Activated CD4-positive, alpha-beta T cell treated with anti-CD3 and anti-CD28 coated beads for 24 hours (primary cell): Measurements from ENCODE around the gene CCDC148.

Experiments
- DNase-seq, 2 donors: peaks; one replicate each; pipeline ENCODE4 v3.0.0-alpha.2; 2020; ENCODE audit warnings: low read depth in 2 of 2

Gene CCDC148

DNA sequence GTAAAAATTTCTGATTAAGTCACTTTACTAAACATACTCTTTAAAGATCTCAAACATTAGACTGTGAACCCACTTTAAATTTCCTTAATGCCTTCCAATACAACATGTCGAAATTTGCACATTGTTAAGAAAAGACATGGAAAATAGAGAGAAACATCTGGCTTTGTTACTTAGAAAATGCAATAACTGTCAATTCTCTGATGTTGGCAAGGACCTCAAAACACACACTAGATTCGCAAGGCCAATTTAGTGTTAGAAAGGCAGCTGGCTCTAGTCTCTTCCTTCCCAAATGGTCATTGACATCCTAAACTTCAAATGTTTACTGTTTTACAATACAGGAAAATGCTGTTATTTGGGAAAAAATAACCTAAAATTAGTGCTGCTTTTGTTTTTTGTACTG, 244.3 kb downstream of the CCDC148 start:
- DNase-seq = no peak

DNA sequence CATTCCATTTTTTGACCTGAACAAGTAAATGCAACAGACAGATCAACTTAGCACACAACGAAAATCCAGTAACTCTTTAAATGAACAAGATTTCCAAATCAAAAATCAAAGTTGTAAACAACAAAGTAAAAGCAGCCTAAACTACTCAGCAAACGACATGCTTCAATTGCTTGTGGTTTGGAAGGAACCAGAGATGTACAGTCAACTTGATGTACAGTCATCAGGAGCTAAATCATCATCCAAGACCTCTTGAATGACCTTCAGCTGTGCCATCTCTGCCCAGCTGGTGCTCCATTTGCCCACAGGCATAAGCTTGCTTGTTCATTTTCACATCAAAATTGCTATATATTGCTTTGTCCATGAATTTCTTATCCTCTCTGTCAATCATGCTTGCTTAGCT, 245.1 kb downstream of the CCDC148 start:
- DNase-seq = no peak

- no peak for DNase-seq
Measured at GRCh38 chr2:158207354-158207753, 249.2 kb downstream of the CCDC148 start.

DNA sequence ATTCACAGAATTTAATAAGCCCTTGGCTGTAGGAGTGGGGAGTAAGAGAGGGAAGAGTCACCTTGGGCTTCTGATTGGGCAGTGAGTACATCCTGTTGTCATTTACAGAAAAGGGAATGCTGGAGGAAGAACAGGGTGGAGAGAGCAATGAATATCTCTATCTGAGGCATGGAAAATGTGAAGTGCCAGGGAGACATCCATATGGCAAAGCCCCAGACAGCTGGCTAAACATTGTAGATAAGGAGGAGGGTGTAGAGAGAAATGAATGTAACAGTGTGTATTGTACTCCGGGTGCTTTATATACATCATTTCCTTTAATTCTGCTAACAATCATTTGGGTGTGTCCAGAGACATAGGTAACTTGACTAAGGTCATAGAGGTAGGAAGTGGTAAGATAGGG, 251.3 kb downstream of the CCDC148 start:
- no peak for DNase-seq

GRCh38 chr2:158204741-158205165, 251.8 kb downstream of the CCDC148 start:
- DNase-seq = no peak

DNA sequence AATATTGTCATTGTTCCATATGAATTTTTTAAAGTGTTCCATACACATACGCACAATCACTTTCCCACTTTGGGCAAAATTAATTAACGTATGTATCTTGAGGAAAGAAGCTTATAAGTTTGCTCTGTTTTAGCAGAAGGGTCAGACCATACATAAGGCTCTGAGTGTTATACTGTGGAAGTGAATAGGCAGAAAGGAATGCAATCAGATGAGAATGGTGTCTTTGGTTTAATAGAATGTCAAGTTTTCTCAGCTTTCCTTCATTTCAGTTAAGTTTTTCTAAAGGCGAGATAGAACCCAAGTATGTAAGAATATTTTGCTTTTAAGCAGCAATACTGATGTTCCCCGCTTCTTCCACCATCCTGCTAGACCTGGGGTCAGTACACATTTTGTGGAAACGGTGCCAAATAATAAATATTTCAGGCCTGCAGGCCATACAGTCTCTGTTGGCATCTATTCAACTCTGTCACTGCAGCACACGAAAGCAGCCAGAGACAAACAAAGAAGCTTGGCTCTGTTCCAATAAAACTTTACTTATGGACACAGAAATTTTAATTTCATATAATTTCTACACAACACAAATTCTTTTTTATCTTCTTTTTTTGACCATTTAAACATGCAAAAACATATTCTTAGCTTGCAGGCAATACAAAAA, 254.3 kb downstream of the CCDC148 start:
- no peak for DNase-seq

- DNase-seq = no peak
Measured at GRCh38 chr2:158199928-158200650, 256.5 kb downstream of the CCDC148 start.

- no peak for DNase-seq
Measured at GRCh38 chr2:158197940-158198339, 258.6 kb downstream of the CCDC148 start.

DNA sequence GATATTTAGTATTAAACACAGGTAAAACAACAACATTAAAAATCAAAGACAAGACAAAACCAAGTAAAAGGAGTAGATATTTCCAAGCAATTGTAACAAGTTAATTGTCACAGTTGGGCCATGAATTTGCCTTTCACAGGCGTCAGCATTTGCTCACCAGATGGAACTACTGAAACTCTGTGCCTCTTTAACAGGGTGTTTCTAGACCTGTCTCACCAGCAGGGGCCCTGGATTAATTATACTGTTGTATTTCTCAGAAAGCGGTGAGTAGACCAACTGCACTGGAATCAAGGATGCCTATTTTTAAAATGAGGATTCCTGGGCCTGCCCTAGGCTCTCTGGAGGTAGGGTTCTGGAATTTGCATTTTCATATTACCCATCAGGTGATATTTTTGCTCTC, 262.3 kb downstream of the CCDC148 start:
- DNase-seq = no peak

DNA sequence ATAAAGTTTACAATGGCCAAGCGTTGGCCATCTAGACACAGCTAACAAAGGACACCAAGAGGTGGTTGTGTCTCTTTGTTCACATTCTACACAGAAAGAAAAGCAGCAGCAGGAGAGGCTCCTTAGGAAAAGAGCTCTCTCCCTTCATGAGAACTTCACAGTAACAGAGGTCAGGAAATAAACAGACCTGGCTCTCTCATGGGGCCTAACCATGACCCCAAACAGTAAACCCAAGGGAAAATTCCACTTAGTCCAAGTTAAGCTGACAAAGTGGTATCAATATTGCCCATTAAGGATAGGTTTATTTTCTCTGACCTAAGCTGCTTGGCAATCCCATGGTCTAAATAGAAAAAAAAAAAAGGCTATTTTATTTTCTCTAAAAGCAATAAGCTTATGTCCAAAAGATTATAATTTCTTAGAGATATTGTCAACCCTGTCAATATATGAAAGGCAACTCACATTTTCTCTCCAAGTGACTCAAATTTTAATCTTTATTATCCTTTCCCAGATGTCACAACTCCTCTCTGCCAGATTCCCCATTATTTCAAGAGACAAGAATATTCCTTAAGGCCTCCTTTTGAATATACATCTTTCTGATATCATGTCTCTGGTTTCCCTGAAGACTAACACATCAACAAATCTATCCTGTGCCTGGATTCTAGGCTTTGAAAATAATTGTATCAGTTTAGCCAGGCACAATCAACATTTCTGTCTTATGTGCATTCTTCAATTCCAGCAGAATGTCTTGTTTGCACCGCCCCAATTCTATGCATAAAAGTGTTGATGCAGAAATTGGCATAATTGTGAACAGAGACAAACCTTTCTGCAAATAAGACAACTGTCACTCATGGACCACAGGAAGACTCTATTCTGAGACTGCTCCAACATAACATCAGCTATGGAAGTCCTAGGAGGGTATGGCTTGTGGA, 263.8 kb downstream of the CCDC148 start:
- no peak for DNase-seq

DNA sequence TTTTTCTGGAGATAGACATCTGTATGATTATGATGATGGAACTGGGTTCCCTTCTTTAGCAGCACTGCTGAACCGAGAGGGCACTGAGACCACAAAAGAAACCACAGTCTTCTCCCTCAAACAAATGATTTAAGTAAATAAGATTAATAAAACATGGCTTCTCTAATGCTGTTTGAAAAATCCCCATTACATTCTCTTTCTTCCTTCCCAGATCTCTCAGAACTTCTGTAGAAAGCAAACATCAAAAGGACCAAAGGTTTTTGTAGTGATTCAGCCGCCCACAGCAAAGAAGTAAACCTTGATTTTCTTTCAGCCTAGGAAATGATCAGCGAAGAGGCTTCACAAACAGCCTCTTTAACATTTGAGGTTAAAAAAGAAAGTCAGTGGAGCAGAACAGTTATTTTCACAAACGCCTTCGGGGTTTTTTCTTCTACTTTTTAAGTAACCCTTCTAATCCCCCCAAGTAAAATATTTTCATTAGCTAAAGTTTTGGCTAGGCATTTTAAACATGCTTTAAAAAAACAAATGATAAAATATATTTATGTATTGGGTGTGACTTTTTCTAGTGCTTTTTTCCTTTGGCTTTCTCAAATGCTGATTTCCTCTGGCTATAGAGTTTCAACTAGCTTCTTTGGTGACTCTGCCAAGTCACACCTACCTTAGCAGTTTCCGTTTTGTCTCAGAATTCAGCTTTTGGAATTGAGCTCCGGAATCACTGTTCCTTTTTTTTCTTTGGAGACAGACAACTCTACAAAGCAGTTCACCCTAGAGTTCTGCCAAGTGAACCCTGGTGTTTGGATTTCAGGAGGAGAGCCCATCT, 265.3 kb downstream of the CCDC148 start:
- DNase-seq = peak in 1 of 2 donors; percentile 11

DNA sequence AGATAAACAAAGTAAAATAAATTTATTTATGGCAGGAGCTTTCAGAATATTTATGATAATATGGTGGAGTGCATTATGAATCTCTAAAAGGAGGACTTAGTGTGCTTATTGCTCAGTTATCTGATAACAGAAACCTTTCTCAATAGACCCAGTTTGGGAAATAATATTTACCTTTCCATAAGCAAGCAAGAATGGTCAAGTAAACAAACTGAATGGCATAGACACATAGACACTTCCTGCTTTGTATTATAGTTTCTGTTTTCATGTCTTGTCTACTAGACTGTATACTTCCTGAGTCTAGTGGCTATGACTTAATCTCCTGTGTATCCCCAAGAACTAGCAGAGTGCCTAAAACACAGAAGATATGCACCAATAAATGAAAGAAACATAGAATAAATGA, 267.0 kb downstream of the CCDC148 start:
- DNase-seq = no peak

DNA sequence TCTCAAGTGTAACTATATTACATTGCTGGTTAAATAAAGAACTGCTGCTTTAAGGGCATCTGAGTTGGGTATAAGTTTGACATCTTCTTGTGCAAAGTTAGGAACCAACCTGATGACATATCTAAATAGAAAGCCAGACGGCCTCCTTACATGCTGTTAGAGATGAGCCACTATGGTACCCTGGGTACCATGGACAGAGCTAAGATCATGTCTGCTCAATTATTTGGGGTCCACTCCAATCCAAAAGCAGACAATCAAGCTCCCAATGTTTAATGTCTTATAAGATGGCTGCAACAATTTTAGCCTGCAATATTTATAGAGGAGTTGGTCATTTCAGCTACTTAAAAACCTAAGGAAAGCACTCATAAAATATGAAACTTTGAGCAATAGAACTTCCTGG, 268.6 kb downstream of the CCDC148 start:
- no peak for DNase-seq

GRCh38 chr2:158184556-158185343, 271.8 kb downstream of the CCDC148 start:
- no peak for DNase-seq

- DNase-seq = no peak
Measured at GRCh38 chr2:158184001-158184400, 272.6 kb downstream of the CCDC148 start.

DNA sequence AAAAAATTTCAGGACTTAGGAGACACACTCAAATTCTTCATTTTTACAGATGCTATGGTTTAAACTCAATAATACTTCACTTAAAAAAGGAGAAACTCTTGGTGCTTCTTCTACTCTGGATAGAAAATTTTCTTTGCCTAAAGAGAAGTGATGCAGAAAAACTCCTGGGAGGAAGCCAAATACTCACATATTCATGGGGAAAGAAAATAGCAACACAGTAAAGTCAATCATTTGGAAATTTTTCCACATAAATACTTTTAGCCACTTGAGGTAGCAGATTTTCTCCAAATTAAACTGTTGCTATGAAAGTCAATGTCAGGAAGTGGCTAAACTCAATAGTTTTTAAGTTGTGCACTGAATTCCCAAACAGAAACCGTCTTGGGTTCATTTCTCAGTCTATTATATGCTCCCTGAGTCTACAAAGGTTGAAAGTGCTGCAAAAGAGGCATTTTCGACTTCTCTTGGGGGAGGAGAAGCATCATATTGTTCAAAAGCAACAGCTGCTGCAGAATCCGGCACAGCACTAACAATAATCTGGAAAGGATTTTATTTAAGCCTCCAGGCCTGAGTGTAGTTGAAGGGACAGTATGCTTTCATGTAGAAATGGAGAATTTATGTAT, 273.8 kb downstream of the CCDC148 start:
- DNase-seq = no peak

DNA sequence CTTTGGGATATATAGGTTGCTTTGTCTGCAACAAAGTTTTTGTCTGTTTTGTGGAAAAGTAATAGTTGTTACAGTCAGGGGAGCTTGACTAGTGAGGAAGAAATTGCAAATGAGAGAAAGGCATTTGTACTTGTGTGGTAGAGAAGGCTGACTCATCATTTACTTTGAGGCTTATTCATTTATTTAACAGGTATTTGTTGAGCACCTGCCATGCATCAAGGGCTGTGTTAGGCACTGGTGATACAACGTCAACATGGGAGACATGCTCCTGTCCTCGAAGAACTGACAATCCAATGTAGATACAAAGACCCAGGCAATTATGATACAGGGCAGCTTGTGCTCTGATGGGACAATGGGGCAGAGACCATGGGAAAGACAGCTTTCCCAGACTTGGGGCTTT, 275.4 kb downstream of the CCDC148 start:
- no peak for DNase-seq

GRCh38 chr2:158179660-158180059, 276.9 kb downstream of the CCDC148 start:
- no peak for DNase-seq

- no peak for DNase-seq
Measured at GRCh38 chr2:158178646-158179045, 277.9 kb downstream of the CCDC148 start.

GRCh38 chr2:158174956-158175355, 281.6 kb downstream of the CCDC148 start:
- no peak for DNase-seq
